ENCODE data around the gene MARCHF10. TPM values are rescaled to one million over a fixed set of nuclear protein-coding genes. Genes with fewer than 3 reads are reported as not detected.

The MARCHF10 gene
- total and polyA plus RNA-seq, 2 of the 4 experiments (the other 2 are of a cell fraction), result 0.18 to 0.74 TPM

GRCh38 chr17:62717889-62718288 is 90.2 kb downstream of the MARCHF10 start:
- Histone ChIP-seq H3K9me3 (ENCODE audit: control insufficient read depth, insufficient read depth, low read length) (no peaks in the 10 kb centered on the region), H3K79me1 (ENCODE audit: low read depth in 1 of 2, low read length in 2 of 2) (no peaks in the 10 kb centered on the region)
- intact Hi-C loops (cut with micrococcal nuclease), result no loop called here

More at GRCh38 chr17:62717889-62718288, 90.2 kb downstream of the MARCHF10 start:
- no peak overlapping the region for H2BK5ac ChIP-seq (ENCODE audit: low read depth, low read length, poor library complexity, severe bottlenecking)
- H3K23ac ChIP-seq (ENCODE audit: low read depth, low read length), result no peak overlapping the region
- no peak overlapping the region for H3K18ac ChIP-seq (ENCODE audit: low read depth, low read length)
- no peak overlapping the region for H3K4me2 ChIP-seq (ENCODE audit: low read depth, low read length)
- H3K9me1 ChIP-seq (ENCODE audit: insufficient read depth, low read length), result peaks cover 16% of the 10 kb centered on the region
- H4K20me1 ChIP-seq (ENCODE audit: insufficient read depth, low read length), result no peaks in the 10 kb centered on the region
- no peaks in the 10 kb centered on the region for H3K36me3 ChIP-seq (ENCODE audit: control insufficient read depth, insufficient read depth, low read length)
- no TSS peak for BruUV-seq (replicated peaks)
- H3K14ac ChIP-seq (replicated peaks; ENCODE audit: low read depth, low read length), result no peak overlapping the region
- H2AFZ ChIP-seq (replicated peaks; ENCODE audit: low read length, poor library complexity), result no peak overlapping the region
- peak overlapping the region; percentile 83 for H2AK5ac ChIP-seq (ENCODE audit: low read depth, low read length)
- POLR2A ChIA-PET (ENCODE audit: unreplicated experiment), result no interaction called here
- in situ Hi-C loops (cut with MboI; ENCODE audit: low sequenced_read_pairs) (no loop called here), dilution Hi-C loops (cut with HindIII; ENCODE audit: low sequenced_read_pairs, unreplicated experiment) (no loop called here)
- no peak overlapping the region for H2BK20ac ChIP-seq (ENCODE audit: low read depth, low read length)
- H3K27ac ChIP-seq (ENCODE audit: insufficient read depth, low read length), result no peak overlapping the region
- DNase-seq, result no peak
- H4K8ac ChIP-seq (ENCODE audit: low read depth in 2 of 2, low read length in 2 of 2), result no peak overlapping the region
- ATAC-seq (ENCODE audit: low read depth), result no peak
- H3K56ac ChIP-seq (ENCODE audit: extremely low read depth, insufficient read depth, low read length), result no peak overlapping the region
- CTCF ChIA-PET, result no interaction called here
- H2BK15ac ChIP-seq (ENCODE audit: low read depth, low read length), result peak overlapping the region; percentile 47; the same call in 1 of the 3 replicates
- H2BK120ac ChIP-seq (ENCODE audit: low read depth, low read length), result peak overlapping the region; percentile 54; the same call in 1 of the 2 replicates
- peaks cover 10% of the 10 kb centered on the region for H3K4me1 ChIP-seq (ENCODE audit: control insufficient read depth, insufficient read depth, low read length)
- TF ChIP-seq MAZ (IDR thresholded peaks at IDR 0.05; ENCODE audit: borderline replicate concordance, low read depth, low read length) (no peak), RFX5 (IDR thresholded peaks at IDR 0.05; ENCODE audit: low read depth, low read length) (no peak), USF2 (IDR thresholded peaks at IDR 0.05; ENCODE audit: low read depth, low read length) (no peak), MAFK (IDR thresholded peaks at IDR 0.05; ENCODE audit: low read depth, low read length) (no peak), CHD1 (IDR thresholded peaks at IDR 0.05; ENCODE audit: low read depth, low read length) (no peak), BHLHE40 (IDR thresholded peaks at IDR 0.05; ENCODE audit: low read depth, low read length) (no peak), ELK1 (IDR thresholded peaks at IDR 0.05; ENCODE audit: borderline replicate concordance, low read depth, low read length) (no peak), CTCF (conservative IDR thresholded peaks at IDR 0.05; ENCODE audit: low read depth, low read length) (no peak), CEBPB (IDR thresholded peaks at IDR 0.05; ENCODE audit: low read depth, low read length) (no peak), RCOR1 (IDR thresholded peaks at IDR 0.05; ENCODE audit: insufficient replicate concordance, low read length) (no peak), MXI1 (IDR thresholded peaks at IDR 0.05; ENCODE audit: borderline replicate concordance, low read depth, low read length) (no peak), FOS (IDR thresholded peaks at IDR 0.05; ENCODE audit: low read depth, low read length) (no peak), RAD21 (IDR thresholded peaks at IDR 0.05; ENCODE audit: low read length) (no peak), NFE2L2 (IDR thresholded peaks at IDR 0.05; ENCODE audit: low read depth, low read length) (no peak), SMC3 (IDR thresholded peaks at IDR 0.05; ENCODE audit: low read depth, low read length) (no peak)
- no peak overlapping the region; the same call in none of the 2 replicates for H3K4ac ChIP-seq (ENCODE audit: low read depth, low read length)
- no peak overlapping the region for H3K9ac ChIP-seq (ENCODE audit: low read depth, low read length)
- H4K5ac ChIP-seq (ENCODE audit: low read depth, low read length), result no peak overlapping the region
- 100% methylated on average over 2 of the region's 8 CpGs; no CpG with 5 or more reads in 1 of the 2 experiments for WGBS, 2 experiments (ENCODE audit: extremely low coverage in 2 of 2, insufficient read length in 1 of 2)
- H4K91ac ChIP-seq (ENCODE audit: insufficient read depth, low read depth, low read length), result no peak overlapping the region
- no peak overlapping the region for H2AK9ac ChIP-seq (replicated peaks; ENCODE audit: low read depth, low read length, poor library complexity)
- H3K4me3 ChIP-seq (ENCODE audit: insufficient read depth, low read depth, low read length), result no peak overlapping the region
- no peaks in the 10 kb centered on the region for H3K27me3 ChIP-seq (ENCODE audit: control insufficient read depth, insufficient read depth, low read length)

All from IMR-90 (cell line).